NCI-H82 (cell line): Measurements from ENCODE around the gene MAPK4.
A peak's percentile ranks its signal among the peaks of the same experiment; 100 is the strongest.

Experiments used
- DNase-seq: peaks from one replicate; lab custom pipeline; 2025; lab: John Stamatoyannopoulos, UW

MAPK4 gene

GRCh38 chr18:50653402-50654093 is 93.7 kb downstream of the MAPK4 start:
- no peak for DNase-seq

GRCh38 chr18:50654211-50654610 is 94.3 kb downstream of the MAPK4 start:
- no peak for DNase-seq

GRCh38 chr18:50654658-50655550 is 95.0 kb downstream of the MAPK4 start:
- no peak for DNase-seq

GRCh38 chr18:50656396-50656795 is 96.5 kb downstream of the MAPK4 start:
- DNase-seq: no peak

GRCh38 chr18:50656841-50657470 is 97.1 kb downstream of the MAPK4 start:
- DNase-seq: no peak

GRCh38 chr18:50658601-50659000 is 98.7 kb downstream of the MAPK4 start:
- DNase-seq: no peak

GRCh38 chr18:50659091-50660003 is 99.5 kb downstream of the MAPK4 start:
- peak; percentile 88 for DNase-seq

GRCh38 chr18:50661013-50661412 is 101.1 kb downstream of the MAPK4 start:
- DNase-seq: peak; percentile 19

- DNase-seq: peak; percentile 84
Observed at GRCh38 chr18:50662177-50662576, 102.3 kb downstream of the MAPK4 start.

GRCh38 chr18:50662775-50663383 is 103.0 kb downstream of the MAPK4 start:
- peak; percentile 53 for DNase-seq

- peak; percentile 68 for DNase-seq
Observed at GRCh38 chr18:50663626-50664441, 103.9 kb downstream of the MAPK4 start.

GRCh38 chr18:50665015-50665414 is 105.1 kb downstream of the MAPK4 start:
- DNase-seq: peak; percentile 10

GRCh38 chr18:50665519-50665918 is 105.6 kb downstream of the MAPK4 start:
- peak; percentile 21 for DNase-seq

- no peak for DNase-seq
Observed at GRCh38 chr18:50666536-50666935, 106.6 kb downstream of the MAPK4 start.

GRCh38 chr18:50671376-50671775 is 111.5 kb downstream of the MAPK4 start:
- no peak for DNase-seq

- no peak for DNase-seq
Observed at GRCh38 chr18:50674307-50674980, 114.6 kb downstream of the MAPK4 start.

- no peak for DNase-seq
Observed at GRCh38 chr18:50675043-50675442, 115.2 kb downstream of the MAPK4 start.

- no peak for DNase-seq
Observed at GRCh38 chr18:50678651-50679050, 118.8 kb downstream of the MAPK4 start.

GRCh38 chr18:50679056-50679455 is 119.2 kb downstream of the MAPK4 start:
- DNase-seq: no peak

GRCh38 chr18:50679656-50680055 is 119.8 kb downstream of the MAPK4 start:
- DNase-seq: no peak
